Stimulated activated CD8-positive, alpha-beta memory T cell treated with anti-CD3 and anti-CD28 coated beads, Interleukin-2, amount 100 ng/mL, for 48 hours (primary cell): Measurements from ENCODE around the gene MAP2K3.
"Not testable (repeated sequence)": the region's sequence is repeated elsewhere in the genome, so short reads cannot be mapped to it uniquely, and the experiment has no call there.

Experiments used
- DNase-seq, 2 donors: peaks; one replicate each; pipeline ENCODE4 v3.0.0-alpha.2; 2020; ENCODE audit warnings: low read depth in 2 of 2

MAP2K3 gene

GRCh38 chr17:21296097-21297025 lies 11.8 kb downstream of the MAP2K3 start:
- DNase-seq, result no peak

DNA sequence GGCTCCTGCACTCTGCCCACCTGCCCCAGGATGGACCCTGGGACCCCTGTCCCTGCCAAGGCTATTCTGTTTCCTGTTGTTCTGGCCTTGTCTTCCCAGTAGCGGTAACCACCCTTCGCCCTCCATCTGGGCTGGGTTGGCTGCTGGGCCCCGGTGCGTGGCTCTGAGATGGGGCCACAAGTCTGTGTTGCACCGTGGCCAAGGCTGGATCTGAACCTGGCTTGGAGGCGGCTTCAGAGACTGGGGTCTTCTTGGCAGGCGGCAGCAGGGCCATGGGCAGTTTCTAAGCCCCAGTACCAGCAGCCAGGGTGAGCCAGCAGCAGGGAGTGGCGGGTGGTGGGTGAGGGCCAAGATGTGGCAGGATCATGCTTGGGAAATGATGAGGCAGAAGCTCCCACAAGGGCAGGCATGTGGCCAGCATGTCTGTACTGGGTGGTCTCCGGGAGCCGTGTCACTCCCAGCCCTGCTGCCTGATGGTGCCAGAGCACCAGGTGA lies 12.6 kb downstream of the MAP2K3 start:
- no peak for DNase-seq

DNA sequence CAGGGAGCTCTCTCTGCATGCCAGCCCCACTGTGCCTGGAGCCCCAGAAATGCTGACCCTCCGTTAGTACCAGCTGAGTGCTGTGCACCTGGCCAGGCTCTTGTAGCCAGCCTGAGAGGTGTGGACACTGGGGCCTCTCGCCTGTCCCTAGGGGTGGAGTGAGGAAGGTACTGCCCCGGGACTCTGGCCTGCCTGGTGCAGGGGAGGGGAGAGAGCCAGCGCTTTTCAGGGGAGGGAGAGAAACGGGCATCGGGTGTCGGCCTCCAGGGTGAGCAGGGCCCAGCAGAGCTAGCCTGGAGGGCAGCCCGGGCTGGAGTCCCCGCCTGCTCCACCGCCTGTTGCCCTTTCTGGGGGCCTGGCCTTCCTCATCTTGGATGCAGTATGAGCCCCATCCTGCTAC lies 13.1 kb downstream of the MAP2K3 start:
- DNase-seq, result no peak

- DNase-seq, result no peak
Observed at GRCh38 chr17:21298056-21298982, 13.8 kb downstream of the MAP2K3 start.

DNA sequence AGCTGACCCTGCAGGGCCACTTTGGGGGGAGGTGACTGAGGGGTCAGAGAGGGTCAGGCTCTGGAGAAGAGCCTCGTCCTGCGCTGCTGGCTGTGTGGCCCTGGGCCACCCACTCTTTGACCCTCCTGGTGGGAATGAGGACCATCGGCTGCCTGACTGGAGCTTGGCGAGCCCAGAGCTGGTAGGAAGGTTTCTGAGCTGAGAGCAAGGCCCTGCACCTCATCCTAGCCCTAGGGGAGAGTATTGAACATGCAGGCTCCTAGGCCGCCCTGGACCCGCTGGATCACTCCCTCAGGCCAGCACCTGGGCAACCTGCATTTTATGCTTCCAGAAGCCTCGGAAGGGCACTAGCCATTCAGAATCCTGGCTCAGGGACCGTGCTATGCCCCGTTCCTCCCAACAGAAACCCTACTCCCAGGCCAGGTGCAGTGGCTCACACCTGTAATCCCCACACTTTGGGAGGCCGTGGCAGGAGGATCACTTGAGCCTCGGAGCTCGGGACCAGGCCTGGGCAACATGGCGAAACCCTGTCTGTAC lies 14.5 kb downstream of the MAP2K3 start:
- DNase-seq, result no peak

DNA sequence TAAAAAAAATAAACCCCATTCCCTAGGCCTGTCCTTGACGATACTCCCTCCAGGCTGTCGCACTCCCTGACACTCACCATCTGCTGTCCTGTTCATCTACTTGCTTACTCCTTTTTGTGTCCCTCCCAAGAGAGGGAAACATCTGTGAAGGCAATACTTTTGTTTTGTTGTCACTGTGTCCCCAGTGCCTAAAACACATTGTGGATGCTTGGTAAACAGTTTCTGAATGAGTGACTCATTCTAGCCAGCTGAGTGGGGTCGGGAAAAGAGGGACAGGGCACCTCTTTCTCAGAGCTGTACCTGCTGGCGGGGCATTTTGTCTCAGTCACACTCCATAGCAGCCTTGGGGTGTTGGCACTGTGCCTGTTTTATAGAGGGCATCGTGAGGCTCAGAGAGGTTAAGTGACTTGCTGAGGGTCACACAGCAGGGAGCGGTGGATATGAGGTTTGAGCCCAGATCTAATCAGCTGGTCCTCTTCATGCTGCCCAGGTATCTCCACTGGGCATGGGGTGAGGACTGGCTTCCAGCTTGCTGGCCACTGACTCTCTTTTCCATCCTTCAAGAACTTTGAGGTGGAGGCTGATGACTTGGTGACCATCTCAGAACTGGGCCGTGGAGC lies 15.6 kb downstream of the MAP2K3 start:
- DNase-seq, result no peak

DNA sequence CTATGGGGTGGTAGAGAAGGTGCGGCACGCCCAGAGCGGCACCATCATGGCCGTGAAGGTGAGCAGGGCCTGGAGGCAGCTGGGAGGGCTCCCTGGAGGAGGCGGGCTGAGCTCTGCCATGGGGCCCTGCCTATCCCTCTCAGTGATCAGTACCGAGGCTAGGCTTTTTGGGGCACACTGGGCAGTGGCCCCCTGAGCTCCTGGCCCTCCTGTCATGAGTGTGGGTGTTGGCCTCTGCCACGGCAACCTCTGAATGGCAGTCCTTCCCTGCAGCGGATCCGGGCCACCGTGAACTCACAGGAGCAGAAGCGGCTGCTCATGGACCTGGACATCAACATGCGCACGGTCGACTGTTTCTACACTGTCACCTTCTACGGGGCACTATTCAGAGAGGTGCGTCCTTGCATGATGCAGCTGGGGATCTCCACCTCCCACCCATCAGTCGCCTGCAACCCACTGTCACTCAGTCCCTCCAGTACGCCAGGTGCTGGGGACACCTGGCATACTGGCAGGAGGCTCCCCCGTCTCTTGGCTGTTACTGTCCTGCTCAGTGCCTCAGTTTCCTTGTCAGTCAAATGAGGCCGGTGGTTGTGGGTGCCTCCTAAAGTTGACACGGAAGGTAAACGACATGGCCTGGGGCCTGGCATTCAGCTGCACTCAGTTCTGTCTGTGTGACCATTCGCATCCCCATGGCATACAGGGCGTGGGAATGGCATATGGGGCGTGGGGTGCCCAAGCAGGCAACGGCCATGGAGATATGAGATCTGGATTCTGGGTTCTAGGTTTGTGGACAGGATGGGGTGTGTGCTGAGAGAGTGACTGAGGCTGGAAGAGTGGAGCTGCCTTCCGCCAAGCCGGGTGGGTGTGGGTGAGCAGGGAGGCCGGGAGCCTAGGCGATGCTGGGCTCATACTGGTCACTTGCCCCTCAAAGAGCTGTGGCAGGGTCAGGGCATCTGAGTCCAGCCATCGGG lies 16.4 kb downstream of the MAP2K3 start:
- no peak for DNase-seq

GRCh38 chr17:21301593-21302550 lies 17.4 kb downstream of the MAP2K3 start:
- no peak for DNase-seq

DNA sequence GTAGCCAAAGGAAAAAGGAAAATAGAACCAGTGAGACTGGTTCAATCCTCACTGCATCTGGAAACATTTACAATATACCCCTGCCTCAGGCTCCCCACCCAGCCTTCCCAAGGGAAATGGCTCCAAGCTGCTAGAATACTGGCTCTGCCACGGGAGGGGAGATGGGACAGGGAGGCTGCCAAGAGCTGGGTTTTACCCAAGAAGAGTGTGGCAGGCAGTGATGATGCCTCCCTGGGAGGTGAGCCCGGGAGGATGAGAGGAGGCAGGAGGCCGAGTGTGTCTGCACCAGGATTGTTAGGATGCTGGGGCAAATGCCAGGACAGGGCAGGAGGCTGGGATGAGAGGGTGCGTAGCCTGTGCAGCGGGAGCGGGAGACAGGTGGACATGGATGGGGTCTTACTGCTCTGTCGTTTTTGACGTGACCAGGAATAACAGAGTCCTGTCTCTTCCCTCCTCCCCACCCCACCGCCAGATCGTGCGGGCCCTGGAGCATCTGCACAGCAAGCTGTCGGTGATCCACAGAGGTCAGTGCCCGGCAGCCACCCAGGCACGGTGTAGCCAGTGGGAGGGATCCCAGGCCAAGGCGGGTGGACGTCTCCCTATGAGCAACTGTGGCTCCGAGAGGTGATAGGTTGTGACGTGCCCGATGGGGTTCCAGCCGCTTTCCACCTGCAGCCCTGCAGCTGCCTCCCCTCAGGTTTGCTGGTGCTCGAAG lies 18.4 kb downstream of the MAP2K3 start:
- no peak for DNase-seq

GRCh38 chr17:21303441-21304065 lies 19.0 kb downstream of the MAP2K3 start:
- no peak for DNase-seq

GRCh38 chr17:21304091-21304490 lies 19.6 kb downstream of the MAP2K3 start:
- DNase-seq, result no peak

DNA sequence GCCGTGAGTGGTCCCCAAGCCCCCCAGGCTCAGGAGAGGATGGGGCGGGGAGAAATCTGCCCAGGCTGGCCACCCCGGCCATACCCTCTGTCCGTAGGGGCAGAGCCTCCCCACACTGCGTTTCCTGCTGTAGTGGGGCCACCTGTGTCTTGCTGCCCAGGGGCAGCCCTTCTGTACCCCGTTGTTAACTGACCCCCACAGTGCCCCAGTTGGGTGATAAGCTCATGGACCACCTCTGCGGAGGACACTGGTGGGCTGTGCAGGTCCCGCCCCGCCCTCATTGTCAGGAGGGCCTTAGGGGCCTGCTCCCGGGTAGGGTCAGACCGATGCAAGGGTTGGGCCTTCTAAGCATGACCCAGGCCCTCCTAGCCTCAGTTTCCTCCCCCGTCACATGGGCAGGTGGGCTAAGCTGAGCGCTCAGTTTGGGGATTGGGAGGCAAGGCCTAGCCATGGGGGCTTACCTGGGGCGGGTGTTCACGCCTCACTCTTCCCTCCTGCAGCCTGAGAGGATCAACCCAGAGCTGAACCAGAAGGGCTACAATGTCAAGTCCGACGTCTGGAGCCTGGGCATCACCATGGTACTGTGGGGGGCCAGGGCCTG lies 20.1 kb downstream of the MAP2K3 start:
- DNase-seq, result not testable (repeated sequence)

- DNase-seq, result not testable (repeated sequence)
Observed at GRCh38 chr17:21305431-21306180, 21.1 kb downstream of the MAP2K3 start.

GRCh38 chr17:21306611-21307272 lies 22.2 kb downstream of the MAP2K3 start:
- not testable (repeated sequence) for DNase-seq

DNA sequence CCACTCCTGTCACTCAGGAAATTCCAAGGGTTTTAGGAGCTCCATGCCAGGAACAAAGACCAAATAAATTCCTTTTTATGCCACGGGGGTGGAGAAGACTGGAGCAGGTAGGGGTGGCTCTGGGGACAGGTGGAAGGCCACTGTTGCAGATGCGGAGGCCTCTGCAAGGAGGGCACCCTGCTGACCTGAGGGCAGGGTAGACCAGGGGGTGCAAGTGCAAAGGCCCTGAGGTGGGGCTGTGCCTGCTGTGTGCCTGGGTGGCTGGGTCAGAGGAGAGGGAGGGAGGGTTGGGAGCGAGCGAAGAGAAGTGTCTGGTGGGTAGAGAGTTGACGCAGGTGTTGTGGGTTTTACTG lies 22.7 kb downstream of the MAP2K3 start:
- not testable (repeated sequence) for DNase-seq

- DNase-seq, result not testable (repeated sequence)
Observed at GRCh38 chr17:21308931-21309381, 24.4 kb downstream of the MAP2K3 start.
